ENCODE data around the gene TNFRSF18.

The TNFRSF18 gene

DNA sequence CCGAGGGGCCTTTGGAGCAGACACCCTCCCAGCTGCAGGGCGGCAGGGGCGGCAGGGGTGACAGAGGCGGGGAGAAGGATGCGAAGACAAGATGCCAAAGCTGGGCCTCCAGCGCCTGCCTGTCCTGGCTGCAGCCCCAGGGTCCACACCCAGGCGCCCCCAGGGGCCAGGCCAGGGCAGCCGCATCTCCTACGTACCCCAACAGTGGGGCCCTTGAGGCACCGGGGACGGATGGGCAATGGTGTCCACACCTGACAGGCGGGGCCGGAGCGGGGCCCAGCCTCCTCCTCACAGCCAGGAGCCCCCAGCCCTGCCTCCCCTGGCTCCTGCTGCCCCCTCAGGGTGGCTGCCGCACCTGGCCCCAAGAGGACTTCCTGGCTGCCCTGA is 32.8 kb upstream of the TNFRSF18 start:
- no peaks in the 10 kb centered on the region; the same call in 1 of the 2 replicates for H3K27me3 ChIP-seq (replicated peaks; ENCODE audit: control insufficient read depth, insufficient read depth, low read length)
- DNase-seq (ENCODE audit: extremely low read depth, insufficient read length) = no peak
- no peaks in the 10 kb centered on the region for H3K36me3 ChIP-seq (ENCODE audit: control insufficient read depth, insufficient read depth, low read length)
- TF ChIP-seq, protein P1, sequence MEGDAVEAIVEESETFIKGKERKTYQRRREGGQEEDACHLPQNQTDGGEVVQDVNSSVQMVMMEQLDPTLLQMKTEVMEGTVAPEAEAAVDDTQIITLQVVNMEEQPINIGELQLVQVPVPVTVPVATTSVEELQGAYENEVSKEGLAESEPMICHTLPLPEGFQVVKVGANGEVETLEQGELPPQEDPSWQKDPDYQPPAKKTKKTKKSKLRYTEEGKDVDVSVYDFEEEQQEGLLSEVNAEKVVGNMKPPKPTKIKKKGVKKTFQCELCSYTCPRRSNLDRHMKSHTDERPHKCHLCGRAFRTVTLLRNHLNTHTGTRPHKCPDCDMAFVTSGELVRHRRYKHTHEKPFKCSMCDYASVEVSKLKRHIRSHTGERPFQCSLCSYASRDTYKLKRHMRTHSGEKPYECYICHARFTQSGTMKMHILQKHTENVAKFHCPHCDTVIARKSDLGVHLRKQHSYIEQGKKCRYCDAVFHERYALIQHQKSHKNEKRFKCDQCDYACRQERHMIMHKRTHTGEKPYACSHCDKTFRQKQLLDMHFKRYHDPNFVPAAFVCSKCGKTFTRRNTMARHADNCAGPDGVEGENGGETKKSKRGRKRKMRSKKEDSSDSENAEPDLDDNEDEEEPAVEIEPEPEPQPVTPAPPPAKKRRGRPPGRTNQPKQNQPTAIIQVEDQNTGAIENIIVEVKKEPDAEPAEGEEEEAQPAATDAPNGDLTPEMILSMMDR (IDR thresholded peaks at IDR 0.05; ENCODE audit: insufficient read depth, low read length, poor library complexity, severe bottlenecking) = no peak
- H3K4me3 ChIP-seq (replicated peaks; ENCODE audit: low read depth, low read length) = no peak overlapping the region

DNA sequence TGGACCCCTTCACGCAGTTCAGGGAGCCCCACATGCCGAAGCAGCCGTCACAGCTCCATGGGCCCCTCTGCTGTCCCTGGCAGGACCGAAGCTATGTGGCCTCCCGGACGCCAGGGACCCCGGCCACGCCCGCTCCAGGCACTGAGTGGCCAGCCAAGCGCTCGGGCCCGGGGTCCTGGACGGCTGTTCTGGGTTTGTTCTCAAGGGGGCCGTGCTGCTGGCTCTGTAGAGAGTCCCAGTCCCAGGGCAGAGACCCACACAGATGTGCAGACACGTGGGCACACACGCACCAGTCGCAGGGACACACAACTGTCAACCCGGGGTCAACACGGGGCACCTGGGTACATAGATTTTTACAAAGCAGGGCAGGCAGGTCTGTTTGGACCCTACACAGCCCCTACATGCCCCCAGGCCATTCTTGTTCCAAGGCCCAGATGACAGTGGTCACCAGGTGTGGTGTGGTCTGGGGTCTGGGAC is 32.3 kb upstream of the TNFRSF18 start:
- Histone ChIP-seq H3K4me3 (replicated peaks; ENCODE audit: low read depth, low read length) (no peak overlapping the region), H3K27me3 (replicated peaks; ENCODE audit: control insufficient read depth, insufficient read depth, low read length) (no peaks in the 10 kb centered on the region; the same call in 1 of the 2 replicates), H3K36me3 (ENCODE audit: control insufficient read depth, insufficient read depth, low read length) (no peaks in the 10 kb centered on the region)
- DNase-seq (ENCODE audit: extremely low read depth, insufficient read length) = no peak
- TF ChIP-seq, protein P1 (IDR thresholded peaks at IDR 0.05; ENCODE audit: insufficient read depth, low read length, poor library complexity, severe bottlenecking) = no peak

DNA sequence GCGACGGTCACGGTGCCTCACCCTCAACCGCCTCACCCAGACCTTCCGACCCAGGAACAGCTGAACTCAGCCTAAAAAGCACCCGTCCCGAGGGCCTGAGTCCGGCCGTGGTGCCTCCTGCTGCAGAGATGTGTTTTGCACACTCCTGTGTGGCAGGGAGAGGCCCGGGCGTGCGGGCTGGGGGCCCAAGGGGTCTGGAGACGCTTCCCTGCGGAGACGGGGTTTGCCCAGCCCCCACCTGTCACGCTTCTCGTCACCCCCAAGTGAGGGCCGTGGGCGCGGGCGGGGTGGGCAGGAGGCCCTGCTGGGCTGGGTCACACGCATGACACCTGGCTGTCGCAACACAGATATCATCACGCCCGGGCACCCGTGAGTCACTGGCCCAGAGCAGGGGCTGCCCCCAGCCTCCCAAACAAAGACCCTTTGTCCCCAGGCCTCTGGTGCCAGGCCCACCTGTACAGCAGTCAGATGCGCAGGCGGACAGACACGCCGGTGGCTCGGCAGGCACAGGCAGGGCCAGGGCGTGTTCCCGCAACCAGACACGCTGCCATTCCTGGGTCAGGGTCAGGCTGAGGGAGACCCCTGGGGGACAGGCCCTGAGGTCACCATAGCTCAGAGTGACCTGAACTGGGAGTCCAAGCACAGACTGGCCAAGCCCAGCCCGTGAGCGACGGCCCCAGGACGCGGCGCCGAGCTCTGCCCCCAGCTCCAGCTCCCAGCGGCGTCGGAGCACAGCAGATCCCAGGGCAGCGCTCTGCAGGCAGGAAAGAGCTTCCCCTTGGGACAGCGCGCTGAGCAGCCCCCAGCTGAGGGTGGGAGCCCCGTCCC is 31.7 kb upstream of the TNFRSF18 start:
- DNase-seq (ENCODE audit: extremely low read depth, insufficient read length) = no peak
- TF ChIP-seq, protein P1 (IDR thresholded peaks at IDR 0.05; ENCODE audit: insufficient read depth, low read length, poor library complexity, severe bottlenecking) = no peak
- H3K27me3 ChIP-seq (replicated peaks; ENCODE audit: control insufficient read depth, insufficient read depth, low read length) = no peaks in the 10 kb centered on the region; the same call in 1 of the 2 replicates
- H3K4me3 ChIP-seq (replicated peaks; ENCODE audit: low read depth, low read length) = no peak overlapping the region
- no peaks in the 10 kb centered on the region; the same call in 1 of the 2 replicates for H3K36me3 ChIP-seq (ENCODE audit: control insufficient read depth, insufficient read depth, low read length)

DNA sequence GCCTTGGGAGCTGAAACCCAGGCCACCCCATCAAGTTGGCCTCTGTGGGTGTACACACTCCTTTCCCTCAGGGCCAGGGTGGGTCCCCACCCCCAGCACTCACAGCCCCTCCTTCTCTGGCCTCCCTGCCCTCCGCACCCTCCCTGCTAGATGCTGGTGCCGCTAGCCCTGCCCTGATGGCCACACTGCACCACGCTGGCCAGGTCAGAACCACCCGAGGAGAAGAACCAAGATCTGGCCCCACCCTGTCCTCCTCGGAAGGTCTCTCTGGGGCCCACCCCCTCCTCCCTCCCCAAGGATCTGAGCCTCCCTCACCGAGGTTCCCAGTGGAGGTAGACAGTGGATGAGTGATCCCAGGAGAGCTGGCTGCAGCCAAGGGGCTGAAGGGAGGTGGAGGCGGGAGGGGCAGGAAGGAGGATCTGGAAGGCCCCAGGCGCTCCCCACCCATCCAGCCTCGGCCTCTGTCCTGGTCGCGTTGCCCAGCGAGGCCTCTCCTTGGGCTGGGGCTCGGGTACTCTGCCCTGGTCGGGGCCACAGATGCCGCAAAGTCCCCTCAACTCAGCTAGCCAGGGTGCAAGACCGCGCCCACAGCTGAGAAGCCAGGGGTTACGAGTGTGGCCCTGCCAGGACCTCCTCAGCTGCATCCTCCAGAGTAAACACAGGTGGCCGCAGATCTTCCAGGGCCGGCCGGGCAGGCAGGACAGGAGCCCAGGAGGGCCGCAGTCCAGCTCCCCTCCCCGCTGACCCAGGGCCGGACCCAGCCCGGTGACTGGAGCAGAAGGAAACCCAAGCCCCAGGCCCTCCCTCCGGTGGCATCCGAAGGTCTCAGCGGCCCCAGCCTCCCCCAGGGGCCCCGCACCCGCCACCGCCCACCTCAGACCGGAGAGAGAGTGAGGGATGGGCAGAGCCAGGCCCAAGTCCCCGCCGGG is 30.8 kb upstream of the TNFRSF18 start:
- TF ChIP-seq, protein P1 (IDR thresholded peaks at IDR 0.05; ENCODE audit: insufficient read depth, low read length, poor library complexity, severe bottlenecking) = no peak
- H3K36me3 ChIP-seq (ENCODE audit: control insufficient read depth, insufficient read depth, low read length) = no peaks in the 10 kb centered on the region; the same call in 1 of the 2 replicates
- H3K4me3 ChIP-seq (replicated peaks; ENCODE audit: low read depth, low read length) = no peak overlapping the region
- no peak for DNase-seq (ENCODE audit: extremely low read depth, insufficient read length)
- H3K27me3 ChIP-seq (replicated peaks; ENCODE audit: control insufficient read depth, insufficient read depth, low read length) = no peaks in the 10 kb centered on the region; the same call in 1 of the 2 replicates

DNA sequence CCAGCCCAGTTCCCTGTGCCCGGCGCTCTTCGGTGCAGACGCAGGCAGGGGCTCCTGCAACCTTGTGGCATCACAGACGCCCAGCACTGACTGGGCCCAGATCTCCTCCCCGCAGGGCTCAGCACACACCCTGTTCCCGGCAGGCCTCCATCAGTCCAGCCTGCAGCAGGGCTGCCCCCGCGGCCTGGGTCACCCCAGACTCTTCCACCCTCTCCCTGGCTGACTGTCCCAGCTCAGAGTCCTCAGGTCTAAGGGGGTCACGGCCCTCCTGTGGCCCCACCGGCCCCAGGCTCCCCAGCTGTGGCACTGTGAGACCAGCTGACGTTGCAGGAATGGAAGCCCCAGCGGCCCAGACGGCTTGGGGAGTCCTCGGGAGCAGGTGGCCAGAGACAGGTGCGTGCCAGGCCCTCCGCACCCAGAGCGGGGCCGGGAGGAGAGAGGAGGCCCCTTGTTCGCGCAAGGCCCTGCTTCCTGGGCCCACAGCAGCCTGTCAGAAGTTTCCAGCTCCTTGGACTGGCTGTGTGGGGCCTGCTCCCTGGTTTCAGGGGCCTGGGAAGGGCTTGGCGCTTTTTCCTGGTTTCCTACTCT is 29.9 kb upstream of the TNFRSF18 start:
- Histone ChIP-seq H3K27me3 (replicated peaks; ENCODE audit: control insufficient read depth, insufficient read depth, low read length) (no peaks in the 10 kb centered on the region; the same call in 1 of the 2 replicates), H3K36me3 (ENCODE audit: control insufficient read depth, insufficient read depth, low read length) (no peaks in the 10 kb centered on the region; the same call in 1 of the 2 replicates), H3K4me3 (replicated peaks; ENCODE audit: low read depth, low read length) (no peak overlapping the region)
- no peak for DNase-seq (ENCODE audit: extremely low read depth, insufficient read length)
- TF ChIP-seq, protein P1 (IDR thresholded peaks at IDR 0.05; ENCODE audit: insufficient read depth, low read length, poor library complexity, severe bottlenecking) = no peak
